GM12878 (cell line): ENCODE data around the gene FAAP100. TPM values are rescaled to one million over a fixed set of nuclear protein-coding genes. Genes with fewer than 3 reads are reported as not detected.

Source experiments
- BACH1 ChIP-seq: fragments of 450-650 bp; IDR thresholded peaks from 2 replicates; pipeline ENCODE4 v1.6.1; 2017; ENCODE audit warnings: mild to moderate bottlenecking, borderline replicate concordance
- CHD4 ChIP-seq: fragments of 200-600 bp; sonication (generic); IDR thresholded peaks from 2 replicates; pipeline ENCODE4 v1.6.1; 2016; ENCODE audit warnings: mild to moderate bottlenecking
- DPF2 ChIP-seq: fragments of 450-650 bp; IDR thresholded peaks from 2 replicates; pipeline ENCODE4 v1.6.1; 2017; ENCODE audit warnings: mild to moderate bottlenecking
- FOS ChIP-seq: IDR thresholded peaks from 3 replicates; pipeline ENCODE4 v1.6.1; 2011; ENCODE audit warnings: borderline replicate concordance; ENCODE audit not compliant: insufficient read length; ENCODE audit errors: extremely low read depth
- HDAC2 ChIP-seq: fragments of 200-600 bp; sonication (generic); IDR thresholded peaks from 2 replicates; pipeline ENCODE4 v1.6.1; 2017
- HDAC6 ChIP-seq: fragments of 200-600 bp; sonication (generic); IDR thresholded peaks from one replicate; pipeline ENCODE4 v1.8.0; 2017; ENCODE audit warnings: antibody characterized with exemption; ENCODE audit not compliant: unreplicated experiment
- IRF4 ChIP-seq: IDR thresholded peaks from 2 replicates; pipeline ENCODE4 v1.6.1; 2011; ENCODE audit warnings: low read depth, low read length
- NFYB ChIP-seq: IDR thresholded peaks from 2 replicates; pipeline ENCODE4 v1.6.1; 2011; ENCODE audit warnings: low read depth, mild to moderate bottlenecking, low read length, improper control_type of control experiment, moderate library complexity; ENCODE audit not compliant: insufficient read depth
- POLR2A ChIP-seq: IDR thresholded peaks from 2 replicates; pipeline ENCODE4 v1.6.1; 2011; ENCODE audit warnings: low read depth, mild to moderate bottlenecking, low read length
- POLR2AphosphoS5 ChIP-seq: IDR thresholded peaks from 2 replicates; pipeline ENCODE4 v1.6.1; 2011; ENCODE audit warnings: mild to moderate bottlenecking, low read length, inconsistent platforms
- SIN3A ChIP-seq: IDR thresholded peaks from 2 replicates; pipeline ENCODE4 v1.6.1; 2012; ENCODE audit warnings: low read depth, low read length, improper control_type of control experiment
- SMAD5 ChIP-seq: IDR thresholded peaks from 2 replicates; pipeline ENCODE4 v1.6.1; 2016; ENCODE audit warnings: antibody characterized with exemption, low read depth
- SREBF1 ChIP-seq: IDR thresholded peaks from 2 replicates; pipeline ENCODE4 v1.6.1; 2012; ENCODE audit warnings: mild to moderate bottlenecking, low read length
- ZBED1 ChIP-seq: IDR thresholded peaks from 2 replicates; pipeline ENCODE4 v1.6.1; 2016; ENCODE audit warnings: borderline replicate concordance
- ZBTB4 ChIP-seq: fragments of 450-650 bp; formaldehyde crosslinking; IDR thresholded peaks from 2 replicates; pipeline ENCODE4 v1.4.0; 2022; ENCODE audit warnings: mild to moderate bottlenecking, moderate library complexity
- ZNF207 ChIP-seq: fragments of 450-650 bp; IDR thresholded peaks from 2 replicates; pipeline ENCODE4 v1.6.1; 2014; ENCODE audit warnings: antibody characterized with exemption, mild to moderate bottlenecking, borderline replicate concordance
- ZNF274 ChIP-seq: IDR thresholded peaks from one replicate; pipeline ENCODE4 v1.8.0; 2011; ENCODE audit not compliant: insufficient read length, insufficient read depth
- ZNF622 ChIP-seq: fragments of 450-650 bp; IDR thresholded peaks from 2 replicates; pipeline ENCODE4 v1.6.1; 2017; ENCODE audit warnings: mild to moderate bottlenecking, inconsistent platforms
- polyA plus RNA-seq, 11 experiments: library from polyadenylated mRNA; depleted of rRNA in 4 of 11; unstranded in 6 of 11; stranded (reverse) in 5 of 11; fragments of >200 nt; fragmentation: Nextera tagmentation in 4 of 11; fragmentation: Illumina TruSeq in 1 of 11; extraction: Ambion mirVana in 4 of 11; extraction: Trizol in 1 of 11; gene quantifications; 1 replicate in 1 of 11; 2 replicates in 10 of 11; pipeline versions ENCODE4 v1.2.1 to v1.2.3, GENCODE V29; 2011 to 2016; ENCODE audit warnings: inconsistent platforms in 2 of 11, missing spikeins in 2 of 11, low read depth in 1 of 11
- total RNA-seq, 4 experiments: library from RNA; depleted of rRNA in 3 of 4; stranded (reverse); fragments of >200 nt in 3 of 4; fragmentation: Illumina TruSeq in 1 of 4; extraction: Trizol in 1 of 4; gene quantifications; 2 replicates each; pipeline versions ENCODE4 v1.2.1 to v1.2.3, GENCODE V29; 2013 to 2021
- TF ChIP-seq, protein P1 (sequence below): fragments of 450-650 bp; IDR thresholded peaks from 2 replicates; pipeline ENCODE4 v1.6.1; 2017; ENCODE audit warnings: mild to moderate bottlenecking, moderate library complexity
- TF ChIP-seq, protein P2 (sequence below): fragments of 450-650 bp; IDR thresholded peaks from 2 replicates; pipeline ENCODE4 v1.6.1; 2017; ENCODE audit warnings: mild to moderate bottlenecking, moderate library complexity

The FAAP100 gene
- total and polyA plus RNA-seq, 10 of the 15 experiments (the other 5 are each of a cell fraction or from before 2014, with no cell fraction given), result 0.11 to 46.2 (median 17.1) TPM

- TF ChIP-seq FOS (no peak), POLR2A (peak; percentile 84), ZBED1 (no peak), IRF4 (no peak), HDAC2 (no peak), SMAD5 (no peak), ZNF622 (no peak), ZNF274 (no peak), POLR2AphosphoS5 (peak; percentile 69; the same call in 1 of the 2 replicates), CHD4 (no peak), HDAC6 (no peak), SREBF1 (no peak), ZBTB4 (CRISPR knock-in tag) (no peak), DPF2 (peak; percentile 51), ZNF207 (no peak), SIN3A (no peak; the same call in 1 of the 2 replicates), NFYB (no peak), BACH1 (peak; percentile 81; the same call in 1 of the 2 replicates)
- TF ChIP-seq, protein P1, sequence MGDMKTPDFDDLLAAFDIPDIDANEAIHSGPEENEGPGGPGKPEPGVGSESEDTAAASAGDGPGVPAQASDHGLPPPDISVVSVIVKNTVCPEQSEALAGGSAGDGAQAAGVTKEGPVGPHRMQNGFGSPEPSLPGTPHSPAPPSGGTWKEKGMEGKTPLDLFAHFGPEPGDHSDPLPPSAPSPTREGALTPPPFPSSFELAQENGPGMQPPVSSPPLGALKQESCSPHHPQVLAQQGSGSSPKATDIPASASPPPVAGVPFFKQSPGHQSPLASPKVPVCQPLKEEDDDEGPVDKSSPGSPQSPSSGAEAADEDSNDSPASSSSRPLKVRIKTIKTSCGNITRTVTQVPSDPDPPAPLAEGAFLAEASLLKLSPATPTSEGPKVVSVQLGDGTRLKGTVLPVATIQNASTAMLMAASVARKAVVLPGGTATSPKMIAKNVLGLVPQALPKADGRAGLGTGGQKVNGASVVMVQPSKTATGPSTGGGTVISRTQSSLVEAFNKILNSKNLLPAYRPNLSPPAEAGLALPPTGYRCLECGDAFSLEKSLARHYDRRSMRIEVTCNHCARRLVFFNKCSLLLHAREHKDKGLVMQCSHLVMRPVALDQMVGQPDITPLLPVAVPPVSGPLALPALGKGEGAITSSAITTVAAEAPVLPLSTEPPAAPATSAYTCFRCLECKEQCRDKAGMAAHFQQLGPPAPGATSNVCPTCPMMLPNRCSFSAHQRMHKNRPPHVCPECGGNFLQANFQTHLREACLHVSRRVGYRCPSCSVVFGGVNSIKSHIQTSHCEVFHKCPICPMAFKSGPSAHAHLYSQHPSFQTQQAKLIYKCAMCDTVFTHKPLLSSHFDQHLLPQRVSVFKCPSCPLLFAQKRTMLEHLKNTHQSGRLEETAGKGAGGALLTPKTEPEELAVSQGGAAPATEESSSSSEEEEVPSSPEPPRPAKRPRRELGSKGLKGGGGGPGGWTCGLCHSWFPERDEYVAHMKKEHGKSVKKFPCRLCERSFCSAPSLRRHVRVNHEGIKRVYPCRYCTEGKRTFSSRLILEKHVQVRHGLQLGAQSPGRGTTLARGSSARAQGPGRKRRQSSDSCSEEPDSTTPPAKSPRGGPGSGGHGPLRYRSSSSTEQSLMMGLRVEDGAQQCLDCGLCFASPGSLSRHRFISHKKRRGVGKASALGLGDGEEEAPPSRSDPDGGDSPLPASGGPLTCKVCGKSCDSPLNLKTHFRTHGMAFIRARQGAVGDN, result 0 out of 2 replicates have a peak, but pooled peaks have one; percentile 71
- TF ChIP-seq, protein P2, sequence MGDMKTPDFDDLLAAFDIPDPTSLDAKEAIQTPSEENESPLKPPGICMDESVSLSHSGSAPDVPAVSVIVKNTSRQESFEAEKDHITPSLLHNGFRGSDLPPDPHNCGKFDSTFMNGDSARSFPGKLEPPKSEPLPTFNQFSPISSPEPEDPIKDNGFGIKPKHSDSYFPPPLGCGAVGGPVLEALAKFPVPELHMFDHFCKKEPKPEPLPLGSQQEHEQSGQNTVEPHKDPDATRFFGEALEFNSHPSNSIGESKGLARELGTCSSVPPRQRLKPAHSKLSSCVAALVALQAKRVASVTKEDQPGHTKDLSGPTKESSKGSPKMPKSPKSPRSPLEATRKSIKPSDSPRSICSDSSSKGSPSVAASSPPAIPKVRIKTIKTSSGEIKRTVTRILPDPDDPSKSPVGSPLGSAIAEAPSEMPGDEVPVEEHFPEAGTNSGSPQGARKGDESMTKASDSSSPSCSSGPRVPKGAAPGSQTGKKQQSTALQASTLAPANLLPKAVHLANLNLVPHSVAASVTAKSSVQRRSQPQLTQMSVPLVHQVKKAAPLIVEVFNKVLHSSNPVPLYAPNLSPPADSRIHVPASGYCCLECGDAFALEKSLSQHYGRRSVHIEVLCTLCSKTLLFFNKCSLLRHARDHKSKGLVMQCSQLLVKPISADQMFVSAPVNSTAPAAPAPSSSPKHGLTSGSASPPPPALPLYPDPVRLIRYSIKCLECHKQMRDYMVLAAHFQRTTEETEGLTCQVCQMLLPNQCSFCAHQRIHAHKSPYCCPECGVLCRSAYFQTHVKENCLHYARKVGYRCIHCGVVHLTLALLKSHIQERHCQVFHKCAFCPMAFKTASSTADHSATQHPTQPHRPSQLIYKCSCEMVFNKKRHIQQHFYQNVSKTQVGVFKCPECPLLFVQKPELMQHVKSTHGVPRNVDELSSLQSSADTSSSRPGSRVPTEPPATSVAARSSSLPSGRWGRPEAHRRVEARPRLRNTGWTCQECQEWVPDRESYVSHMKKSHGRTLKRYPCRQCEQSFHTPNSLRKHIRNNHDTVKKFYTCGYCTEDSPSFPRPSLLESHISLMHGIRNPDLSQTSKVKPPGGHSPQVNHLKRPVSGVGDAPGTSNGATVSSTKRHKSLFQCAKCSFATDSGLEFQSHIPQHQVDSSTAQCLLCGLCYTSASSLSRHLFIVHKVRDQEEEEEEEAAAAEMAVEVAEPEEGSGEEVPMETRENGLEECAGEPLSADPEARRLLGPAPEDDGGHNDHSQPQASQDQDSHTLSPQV, result no peak
Measured at GRCh38 chr17:81552244-81553017, at the start of gene FAAP100 (continued).
